Mucosa of rectum (tissue), 2 donors: ENCODE data around the gene PRRX2.

Source experiments
- H3K27ac ChIP-seq, 2 donors: one replicate each; pipeline ENCODE4 v1.7.0; 2013; ENCODE audit warnings: inconsistent platforms in 2 of 2, low read depth in 2 of 2, low read length in 2 of 2
- H3K27me3 ChIP-seq, 2 donors: one replicate each; pipeline ENCODE4 v1.7.0; 2013; ENCODE audit warnings: low read length in 2 of 2; ENCODE audit not compliant: control insufficient read depth in 2 of 2, insufficient read depth in 2 of 2
- H3K36me3 ChIP-seq, 2 donors: one replicate each; pipeline ENCODE4 v1.7.0; 2013; ENCODE audit warnings: low read length in 2 of 2; ENCODE audit not compliant: control insufficient read depth in 2 of 2, insufficient read depth in 2 of 2
- H3K4me1 ChIP-seq, 2 donors: one replicate each; pipeline ENCODE4 v1.7.0; 2013; ENCODE audit warnings: low read length in 2 of 2, mild to moderate bottlenecking in 1 of 2; ENCODE audit not compliant: control insufficient read depth in 2 of 2, insufficient read depth in 2 of 2
- H3K4me3 ChIP-seq, 2 donors: one replicate each; pipeline ENCODE4 v1.7.0; 2013; ENCODE audit warnings: low read length in 2 of 2
- H3K9ac ChIP-seq, 2 donors: one replicate each; pipeline ENCODE4 v1.7.0; 2013; ENCODE audit warnings: low read length in 2 of 2, low read depth in 1 of 2, mild to moderate bottlenecking in 1 of 2
- H3K9me3 ChIP-seq, 2 donors: one replicate each; pipeline ENCODE4 v1.7.0; 2013; ENCODE audit warnings: low read length in 2 of 2; ENCODE audit not compliant: control insufficient read depth in 2 of 2
- donor health status: healthy.
- donor health status: Normal muscosa, but diverticular disease.

PRRX2 gene

DNA sequence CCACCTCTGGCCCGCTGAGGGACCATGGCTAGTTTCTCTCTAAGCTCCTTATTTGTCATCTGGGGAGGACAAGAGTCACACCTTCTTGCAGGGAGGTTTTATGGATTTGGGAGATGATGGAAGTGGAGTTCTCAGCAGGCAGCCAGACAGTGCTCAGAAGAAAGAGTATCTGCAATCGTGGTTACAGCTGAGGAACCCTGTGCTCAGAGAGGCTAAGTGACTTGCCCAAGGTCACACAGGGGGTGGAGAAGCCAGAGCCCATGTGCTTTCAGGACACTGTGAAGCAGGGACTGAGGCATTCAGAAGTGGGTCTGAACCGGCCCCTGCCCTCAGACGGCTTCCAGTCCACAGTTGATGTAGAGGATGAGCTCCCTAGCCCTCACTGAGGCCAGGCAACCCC, 10.8 kb downstream of the PRRX2 start:
- Histone ChIP-seq H3K4me3 (no peak overlapping the region), H3K36me3 (no peaks in the 10 kb centered on the region), H3K27me3 (peaks cover 5 to 7% of the 10 kb centered on the region in 2 donors), H3K9ac (no peak overlapping the region), H3K4me1 (no peaks in the 10 kb centered on the region), H3K27ac (no peak overlapping the region), H3K9me3 (no peaks in the 10 kb centered on the region)

DNA sequence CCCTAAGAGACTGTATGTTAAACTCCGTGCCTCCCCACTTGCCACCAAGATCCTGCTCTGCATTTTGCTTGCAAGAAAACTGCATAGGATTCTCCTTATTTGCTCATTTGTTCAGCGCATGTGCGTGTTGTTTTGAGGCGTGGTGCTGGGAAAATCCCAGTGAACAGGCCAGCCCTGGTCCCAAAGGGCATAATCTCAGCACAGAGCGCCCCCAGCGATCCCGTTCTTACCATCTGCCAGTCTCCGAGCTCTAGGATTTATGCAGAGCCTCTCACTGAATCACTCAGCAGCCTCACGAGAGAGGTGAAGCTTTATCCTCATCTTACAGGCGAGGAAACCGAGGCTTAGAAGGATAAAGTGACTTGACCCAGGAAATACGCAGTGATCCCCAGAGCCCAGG, 11.5 kb downstream of the PRRX2 start:
- Histone ChIP-seq H3K9me3 (no peaks in the 10 kb centered on the region), H3K27me3 (peaks cover 5 to 7% of the 10 kb centered on the region in 2 donors), H3K36me3 (no peaks in the 10 kb centered on the region), H3K4me1 (no peaks in the 10 kb centered on the region), H3K27ac (no peak overlapping the region), H3K9ac (no peak overlapping the region), H3K4me3 (no peak overlapping the region)

DNA sequence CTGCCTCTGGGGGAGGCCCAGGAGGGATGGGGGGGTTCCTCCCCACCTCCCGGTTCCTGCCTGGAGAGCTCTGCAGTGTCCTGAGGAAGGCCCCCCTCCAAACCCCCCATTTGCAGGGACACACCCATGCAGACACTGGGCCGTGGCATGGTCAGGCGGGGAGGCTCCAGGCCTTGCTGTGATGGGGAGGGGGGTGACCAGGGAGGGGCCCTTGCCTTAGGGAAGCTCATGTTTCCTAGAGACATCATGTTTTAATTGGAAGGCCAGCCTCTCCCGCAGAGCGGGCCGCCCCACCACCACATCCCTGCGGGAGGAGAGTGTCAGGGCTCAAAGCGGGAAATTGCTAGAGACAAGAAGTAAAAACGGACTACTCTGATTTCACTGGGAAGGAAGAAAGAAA, 12.0 kb downstream of the PRRX2 start:
- no peaks in the 10 kb centered on the region for H3K9me3 ChIP-seq
- H3K27ac ChIP-seq, result no peak overlapping the region
- peaks cover 0 to 4% of the 10 kb centered on the region in 2 donors for H3K4me1 ChIP-seq
- peaks cover 5 to 7% of the 10 kb centered on the region in 2 donors for H3K27me3 ChIP-seq
- H3K9ac ChIP-seq, result no peak overlapping the region
- no peaks in the 10 kb centered on the region for H3K36me3 ChIP-seq
- H3K4me3 ChIP-seq, result no peak overlapping the region

DNA sequence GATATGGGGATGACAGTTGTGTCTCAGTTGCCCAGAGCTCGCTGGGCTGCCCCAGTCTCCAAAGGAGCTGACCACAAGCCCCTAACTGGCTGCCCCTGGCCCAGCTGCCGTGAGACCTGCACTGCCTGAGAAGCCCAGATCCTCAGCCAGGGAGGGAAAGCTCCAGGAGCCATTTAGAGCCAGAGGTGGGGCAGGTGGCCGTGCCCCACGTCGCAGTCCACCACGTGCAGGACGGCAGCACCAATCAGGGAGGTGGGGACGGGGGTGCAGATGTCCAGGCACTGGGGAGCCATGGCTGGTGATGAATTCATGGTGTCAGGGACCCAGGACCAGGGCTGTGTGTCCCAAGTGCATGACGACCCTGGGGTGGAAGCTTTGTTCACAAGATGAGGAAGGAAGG, 13.4 kb downstream of the PRRX2 start:
- Histone ChIP-seq H3K36me3 (no peaks in the 10 kb centered on the region), H3K9ac (no peak overlapping the region), H3K4me3 (no peak overlapping the region), H3K9me3 (no peaks in the 10 kb centered on the region), H3K4me1 (peaks cover 0 to 4% of the 10 kb centered on the region in 2 donors), H3K27me3 (peaks cover 5 to 7% of the 10 kb centered on the region in 2 donors), H3K27ac (no peak overlapping the region)

DNA sequence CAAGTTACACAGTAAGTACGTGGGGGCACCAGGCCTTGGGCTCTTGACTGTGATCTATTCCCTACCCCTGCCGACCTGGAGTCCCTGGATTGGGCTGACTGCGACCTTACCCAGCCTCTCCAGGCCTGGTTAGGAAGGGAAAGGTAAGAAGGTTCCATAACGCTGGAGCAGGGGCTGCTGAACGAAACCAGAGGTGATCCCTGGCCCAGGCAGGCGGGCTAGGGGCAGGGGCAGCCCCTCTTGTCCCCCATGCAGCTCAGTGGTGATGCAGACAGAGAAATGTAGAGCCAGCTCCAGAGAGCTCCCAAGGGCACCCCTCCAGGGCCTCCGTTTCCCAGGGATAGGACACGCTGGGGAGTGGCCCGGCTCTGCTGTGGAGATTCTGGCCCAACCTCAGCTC, 14.1 kb downstream of the PRRX2 start:
- H3K4me1 ChIP-seq, result peaks cover 0 to 4% of the 10 kb centered on the region in 2 donors

DNA sequence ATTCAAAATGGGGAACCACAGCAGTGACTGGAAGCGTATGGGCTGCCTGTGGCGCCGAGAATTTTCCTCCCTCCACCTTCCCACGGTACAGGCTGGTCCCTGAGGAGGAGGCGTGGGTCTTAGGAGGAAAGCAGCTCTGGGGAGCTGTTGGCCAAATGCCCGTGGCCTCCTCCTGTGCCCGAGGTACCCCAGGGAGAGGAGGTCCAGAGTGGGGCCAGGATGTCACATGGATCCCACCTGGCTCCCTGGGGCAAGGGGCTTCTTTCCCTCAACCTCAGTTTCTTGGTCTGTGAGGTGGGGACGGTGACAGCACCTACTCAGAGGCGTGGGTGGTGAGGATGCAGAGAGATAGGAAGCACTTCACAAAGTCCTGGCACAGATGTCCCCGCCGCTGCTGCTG, 16.5 kb downstream of the PRRX2 start:
- H3K9me3 ChIP-seq, result no peaks in the 10 kb centered on the region

More for the DNA sequence above, 14.1 kb downstream of the PRRX2 start:
- Histone ChIP-seq H3K27ac (no peak overlapping the region), H3K9ac (no peak overlapping the region), H3K27me3 (peaks cover 5 to 7% of the 10 kb centered on the region in 2 donors), H3K4me3 (no peak overlapping the region), H3K36me3 (no peaks in the 10 kb centered on the region), H3K9me3 (no peaks in the 10 kb centered on the region)

DNA sequence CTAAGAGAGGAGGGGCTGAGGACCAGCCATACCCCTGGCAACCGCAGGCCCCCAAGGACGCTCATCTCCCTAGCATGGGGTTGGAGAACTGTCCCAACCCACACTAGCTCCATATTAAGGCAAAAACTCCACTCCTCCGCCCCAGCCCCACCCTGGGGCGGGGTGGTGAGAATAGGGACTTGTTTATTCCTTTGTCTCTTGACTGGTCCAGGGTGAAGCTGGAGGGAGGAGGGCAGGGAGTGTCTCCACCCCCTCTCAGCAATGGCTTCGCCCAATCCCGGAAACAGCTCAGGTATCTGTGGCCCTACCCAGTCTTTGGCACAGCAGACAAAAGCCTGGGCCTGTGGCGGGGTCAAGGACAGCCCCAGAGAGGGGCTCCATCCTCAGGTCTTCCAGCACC, 16.9 kb downstream of the PRRX2 start:
- H3K27me3 ChIP-seq, result peaks cover 0 to 5% of the 10 kb centered on the region in 2 donors
- H3K9ac ChIP-seq, result no peak overlapping the region
- H3K9me3 ChIP-seq, result no peaks in the 10 kb centered on the region
- no peak overlapping the region for H3K4me3 ChIP-seq
- peaks cover 0 to 4% of the 10 kb centered on the region in 2 donors for H3K4me1 ChIP-seq
- no peaks in the 10 kb centered on the region for H3K36me3 ChIP-seq
- no peak overlapping the region for H3K27ac ChIP-seq

More for the DNA sequence above, 16.5 kb downstream of the PRRX2 start:
- Histone ChIP-seq H3K4me3 (no peak overlapping the region), H3K27ac (no peak overlapping the region), H3K9ac (no peak overlapping the region), H3K36me3 (no peaks in the 10 kb centered on the region), H3K4me1 (peaks cover 0 to 4% of the 10 kb centered on the region in 2 donors), H3K27me3 (peaks cover 0 to 5% of the 10 kb centered on the region in 2 donors)

DNA sequence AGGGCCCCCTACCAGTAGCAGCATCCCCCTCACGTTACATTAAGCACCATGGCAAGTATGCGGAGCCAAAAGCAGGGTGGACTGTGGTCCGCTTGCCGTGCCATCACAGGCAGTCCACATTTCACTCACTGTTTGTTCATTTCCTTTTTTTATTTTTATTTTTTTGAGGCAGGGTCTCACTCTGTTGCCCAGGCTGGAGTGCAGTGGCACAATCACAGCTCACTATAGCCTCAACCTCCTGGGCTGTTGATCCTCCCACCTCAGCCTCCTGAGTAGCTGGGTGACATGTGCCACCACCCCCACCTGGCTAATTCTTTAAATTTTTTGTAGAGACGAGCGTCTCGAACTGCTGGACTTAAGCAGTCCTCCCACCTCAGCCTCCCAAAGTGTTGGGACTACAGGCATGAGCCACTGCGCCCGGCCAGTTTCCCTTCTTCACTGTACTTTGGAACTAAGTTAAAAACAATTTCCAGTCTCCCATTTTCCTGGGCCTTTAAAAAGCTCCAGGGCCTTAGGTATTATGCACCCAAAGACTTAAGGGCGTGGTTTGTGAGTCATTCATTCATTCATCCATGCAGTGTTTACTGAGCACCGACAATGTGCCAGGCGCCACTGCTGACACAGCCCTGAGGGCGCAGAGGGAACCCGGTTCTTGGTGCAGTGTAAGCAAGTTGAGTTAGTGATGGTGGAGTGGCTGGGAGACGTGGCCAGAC, 19.9 kb downstream of the PRRX2 start:
- H3K9me3 ChIP-seq, result no peaks in the 10 kb centered on the region
- H3K4me3 ChIP-seq, result no peak overlapping the region
- H3K36me3 ChIP-seq, result no peaks in the 10 kb centered on the region
- no peaks in the 10 kb centered on the region for H3K27me3 ChIP-seq
- peaks cover 0 to 4% of the 10 kb centered on the region in 2 donors for H3K4me1 ChIP-seq
- no peak overlapping the region for H3K27ac ChIP-seq
- H3K9ac ChIP-seq, result no peak overlapping the region

DNA sequence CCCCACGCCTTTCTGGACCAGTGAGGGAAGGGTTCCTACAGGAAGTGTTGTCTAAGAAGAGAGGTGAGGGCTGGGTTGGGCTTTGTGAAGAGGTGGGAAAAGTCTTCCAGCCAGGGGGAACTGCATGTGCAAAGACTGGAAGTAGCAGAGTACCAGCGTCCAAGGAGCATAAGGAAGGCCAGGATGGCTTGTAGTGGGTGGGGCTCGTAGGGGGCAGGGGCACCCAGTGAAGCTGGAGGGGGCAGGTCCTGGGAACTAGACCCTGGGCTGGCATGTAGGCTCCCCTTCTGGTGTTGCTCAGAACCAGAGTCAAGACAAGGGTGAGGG, 20.4 kb downstream of the PRRX2 start:
- Histone ChIP-seq H3K27ac (no peak overlapping the region), H3K27me3 (no peaks in the 10 kb centered on the region), H3K9me3 (no peaks in the 10 kb centered on the region), H3K4me1 (peaks cover 0 to 4% of the 10 kb centered on the region in 2 donors), H3K36me3 (no peaks in the 10 kb centered on the region), H3K9ac (no peak overlapping the region), H3K4me3 (no peak overlapping the region)

DNA sequence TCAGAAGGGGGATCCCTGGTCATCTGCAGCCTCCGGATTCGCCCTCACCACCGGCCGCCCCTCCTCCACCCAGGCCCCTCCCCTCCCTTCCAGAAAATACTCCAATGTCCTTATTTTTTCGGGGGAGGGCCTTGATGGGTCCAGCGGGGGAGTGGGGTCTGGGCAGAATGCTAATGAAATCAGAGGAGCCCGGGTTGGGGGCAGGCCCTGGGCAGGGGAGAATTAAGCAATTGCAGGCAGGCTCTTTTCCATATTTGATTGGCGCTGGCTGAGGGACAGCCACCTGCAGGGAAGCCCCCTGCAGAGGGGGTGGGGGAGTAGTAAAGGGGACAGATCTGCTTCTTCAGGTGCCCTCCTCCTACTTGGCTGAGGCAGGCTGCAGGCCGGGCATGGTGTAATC, 21.3 kb downstream of the PRRX2 start:
- no peaks in the 10 kb centered on the region for H3K36me3 ChIP-seq

More for the DNA sequence above, 21.3 kb downstream of the PRRX2 start:
- no peak overlapping the region for H3K9ac ChIP-seq
- H3K27me3 ChIP-seq, result no peaks in the 10 kb centered on the region
- no peaks in the 10 kb centered on the region for H3K9me3 ChIP-seq
- H3K27ac ChIP-seq, result no peak overlapping the region
- H3K4me3 ChIP-seq, result no peak overlapping the region
- peaks cover 0 to 4% of the 10 kb centered on the region in 2 donors for H3K4me1 ChIP-seq
